HepG2 (cell line): ENCODE measurements around the gene SLC41A3. TPM values are rescaled to one million over a fixed set of nuclear protein-coding genes. Genes with fewer than 3 reads are reported as not detected.

Source experiments
- ATAC-seq: fragments of 200-7000 bp; cut with Tn5 transposase; 3 replicates; pipeline ENCODE4 v1.9.1; 2020; ENCODE audit warnings: mild to moderate bottlenecking, moderate library complexity
- BruUV-seq: library from RNA; stranded (reverse); fragments of 400-500 nt; replicated peaks from 2 replicates; lab custom pipeline; 2021; lab: Mats Ljungman, UMichigan
- CTCF ChIA-PET: fragments of 300-600 bp; formaldehyde crosslinking; extraction: SDS; loops from one replicate; lab custom pipeline; 2021; ENCODE audit warnings: low total read pairs, inconsistent platforms, low intra/inter-chr PET ratio; lab: Yijun Ruan, JAX
- POLR2A ChIA-PET: fragments of 350-600 bp; sonication (Branson Sonifier 250); formaldehyde crosslinking; loops from one replicate; lab custom pipeline; 2020; ENCODE audit warnings: antibody characterized with exemption, inconsistent platforms; lab: Yijun Ruan, JAX
- DNase-seq: peaks from one replicate; pipeline ENCODE4 v3.0.0-alpha.2; 2015; ENCODE audit warnings: low spot score
- FAIRE-seq: peaks from 3 replicates; lab custom pipeline; 2011; peaks lifted over from hg19 to GRCh38; lab: Jason Lieb, UNC
- H2AFZ ChIP-seq: one replicate; pipeline ENCODE4 v1.6.1; 2011; ENCODE audit warnings: low read length, inconsistent platforms
- H3K27ac ChIP-seq: fragments of 300-600 bp; 3 replicates; pipeline ENCODE4 v1.8.0; 2011; ENCODE audit warnings: mixed run types, mild to moderate bottlenecking, mixed read lengths, low read length, inconsistent platforms; ENCODE audit not compliant: insufficient read depth; ENCODE audit errors: extremely low read length
- H3K27me3 ChIP-seq, 2 experiments: fragments of 200-600 bp in 1 of 2; 2 replicates in 1 of 2; 3 replicates in 1 of 2; pipeline versions ENCODE4 v1.6.0 to v1.8.0; 2011; ENCODE audit warnings: low read length in 2 of 2, mild to moderate bottlenecking in 2 of 2, moderate library complexity in 2 of 2, inconsistent platforms in 1 of 2; ENCODE audit not compliant: insufficient read depth in 2 of 2, control insufficient read depth in 1 of 2
- H3K36me3 ChIP-seq, 2 experiments: fragments of 200-600 bp in 1 of 2; replicated peaks in 1 of 2; 2 replicates in 1 of 2; 3 replicates in 1 of 2; pipeline versions ENCODE4 v1.5.1 to v1.8.0; 2011; ENCODE audit warnings: low read length in 2 of 2, inconsistent platforms in 1 of 2; ENCODE audit not compliant: insufficient read depth in 2 of 2, control insufficient read depth in 1 of 2
- H3K4me1 ChIP-seq: 2 replicates; pipeline ENCODE4 v1.5.1; 2012; ENCODE audit warnings: low read length, inconsistent platforms; ENCODE audit not compliant: insufficient read depth
- H3K4me2 ChIP-seq: 2 replicates; pipeline ENCODE4 v1.6.0; 2011; ENCODE audit warnings: low read depth, low read length, inconsistent platforms
- H3K4me3 ChIP-seq, 3 experiments: fragments of 200-600 bp in 1 of 3; sonication (generic), shearing (Covaris generic) in 1 of 3; replicated peaks in 1 of 3; 2 replicates each; pipeline ENCODE4 v1.5.1; 2011 to 2016; ENCODE audit warnings: low read length in 3 of 3, inconsistent platforms in 2 of 3, low read depth in 2 of 3, mild to moderate bottlenecking in 2 of 3, control low read depth in 1 of 3, mixed read lengths in 1 of 3; ENCODE audit not compliant: insufficient read depth in 1 of 3
- H3K79me2 ChIP-seq: one replicate; pipeline ENCODE4 v1.6.1; 2011; ENCODE audit warnings: low read length, inconsistent platforms; ENCODE audit not compliant: insufficient read depth
- H3K9ac ChIP-seq: 2 replicates; pipeline ENCODE4 v1.6.0; 2011; ENCODE audit warnings: mild to moderate bottlenecking, low read depth, low read length, inconsistent platforms; ENCODE audit not compliant: insufficient read depth
- H3K9me3 ChIP-seq: 2 replicates; pipeline ENCODE4 v1.5.1; 2012; ENCODE audit warnings: mild to moderate bottlenecking, low read length
- H4K20me1 ChIP-seq: 2 replicates; pipeline ENCODE4 v1.6.0; 2011; ENCODE audit warnings: inconsistent platforms, mild to moderate bottlenecking, low read length, moderate library complexity; ENCODE audit not compliant: insufficient read depth
- ADNP ChIP-seq: sonication (generic); formaldehyde crosslinking; IDR thresholded peaks from 2 replicates; pipeline ENCODE4 v1.4.0; 2020; ENCODE audit warnings: missing genetic modification reagents
- GATA4 ChIP-seq: sonication (generic); IDR thresholded peaks from 2 replicates; pipeline ENCODE4 v1.6.1; 2016; ENCODE audit warnings: antibody characterized with exemption, low read depth, borderline replicate concordance
- KDM5B ChIP-seq: sonication (generic); formaldehyde crosslinking; IDR thresholded peaks from 2 replicates; pipeline ENCODE4 v1.4.0; 2020; ENCODE audit warnings: missing genetic modification reagents, mild to moderate bottlenecking, borderline replicate concordance
- MEF2D ChIP-seq: sonication (generic); formaldehyde crosslinking; IDR thresholded peaks from 2 replicates; pipeline ENCODE4 v1.5.1; 2020; ENCODE audit warnings: mild to moderate bottlenecking, missing genetic modification reagents
- ZKSCAN1 ChIP-seq: fragments of 150-350 bp; IDR thresholded peaks from 2 replicates; pipeline ENCODE4 v1.6.1; 2014; ENCODE audit warnings: low read length
- ZNF292 ChIP-seq: sonication (generic); formaldehyde crosslinking; IDR thresholded peaks from 2 replicates; pipeline ENCODE4 v1.8.1; 2022; ENCODE audit warnings: mild to moderate bottlenecking, low read depth, missing genetic modification reagents, borderline replicate concordance
- ZNF333 ChIP-seq: sonication (generic); formaldehyde crosslinking; IDR thresholded peaks from 2 replicates; pipeline ENCODE4 v1.4.0; 2020; ENCODE audit warnings: mild to moderate bottlenecking, missing genetic modification reagents, borderline replicate concordance
- ZNF547 ChIP-seq: sonication (generic); formaldehyde crosslinking; IDR thresholded peaks from 2 replicates; pipeline ENCODE4 v1.5.1; 2020; ENCODE audit warnings: mild to moderate bottlenecking, missing genetic modification reagents
- ZNF850 ChIP-seq: sonication (generic); formaldehyde crosslinking; conservative IDR thresholded peaks from 2 replicates; pipeline ENCODE4 v1.9.0; 2021; ENCODE audit warnings: mild to moderate bottlenecking, missing genetic modification reagents
- WGBS: methylation state at CpG from one replicate; pipeline ENCODE4 v1.1.6; 2017; ENCODE audit warnings: low lambda C conversion rate; 5-methylcytosine and 5-hydroxymethylcytosine counted together
- in situ Hi-C: cut with HindIII; loops from 2 replicates; pipeline ENCODE4 v1.10.0; 2017; ENCODE audit warnings: low pct_unique_long_range_greater_than_20kb; ENCODE audit not compliant: extremely low pct_ligation_motif_present
- intact Hi-C: fragments of 100-400 bp; cut with micrococcal nuclease; formaldehyde crosslinking; loops from one replicate; pipeline ENCODE4 v1.10.0; 2022; ENCODE audit not compliant: unreplicated experiment
- polyA plus RNA-seq, 8 experiments: library from polyadenylated mRNA; depleted of rRNA in 3 of 8; stranded (reverse) in 7 of 8; unstranded in 1 of 8; fragments of >200 nt; fragmentation: Illumina TruSeq in 4 of 8; extraction: Trizol in 4 of 8; gene quantifications; 2 replicates each; pipeline versions ENCODE4 v1.2.1 to v1.2.3, GENCODE V29; 2011 to 2016; ENCODE audit warnings: low read depth in 4 of 8, missing spikeins in 1 of 8, mixed read lengths in 1 of 8; ENCODE audit not compliant: insufficient read depth in 1 of 8
- total RNA-seq, 5 experiments: library from RNA; depleted of rRNA; stranded (reverse); fragments of >200 nt; fragmentation: Illumina TruSeq; extraction: Trizol; gene quantifications; 2 replicates each; pipeline ENCODE4 v1.2.3, GENCODE V29; 2016; ENCODE audit warnings: low read depth in 1 of 5
- TF ChIP-seq, protein P1 (sequence below): sonication (generic); formaldehyde crosslinking; IDR thresholded peaks from 2 replicates; pipeline ENCODE4 v1.5.0; 2020; ENCODE audit warnings: mild to moderate bottlenecking, missing genetic modification reagents, borderline replicate concordance
- TF ChIP-seq, protein P2 (sequence below): sonication (generic); formaldehyde crosslinking; IDR thresholded peaks from 2 replicates; pipeline ENCODE4 v1.4.0; 2020; ENCODE audit warnings: missing genetic modification reagents

SLC41A3 gene
- total and polyA plus RNA-seq, 2 of the 13 experiments (the other 11 are each of a cell fraction or from before 2014, with no cell fraction given): 26.0 to 71.1 TPM

DNA sequence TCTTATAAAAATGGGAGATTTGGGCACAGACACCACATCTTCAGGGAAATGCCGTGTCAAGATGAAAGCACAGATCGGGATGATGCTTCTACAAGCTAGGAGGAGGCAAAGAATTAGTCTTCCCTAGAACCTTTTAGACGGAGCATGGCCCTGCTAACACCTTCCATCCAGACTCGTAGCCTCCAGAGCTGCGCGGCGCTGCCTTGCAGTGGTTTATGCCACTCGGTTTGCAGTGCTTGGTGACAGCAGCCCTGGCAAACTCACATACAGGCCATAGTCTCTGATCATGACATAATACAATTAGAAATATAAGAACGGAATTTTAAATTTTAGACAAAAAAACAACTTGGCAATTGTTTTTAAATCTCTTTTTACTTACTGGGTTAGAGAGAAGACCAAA, 37.1 kb upstream of the SLC41A3 start (continued):
- TF ChIP-seq, protein P1, sequence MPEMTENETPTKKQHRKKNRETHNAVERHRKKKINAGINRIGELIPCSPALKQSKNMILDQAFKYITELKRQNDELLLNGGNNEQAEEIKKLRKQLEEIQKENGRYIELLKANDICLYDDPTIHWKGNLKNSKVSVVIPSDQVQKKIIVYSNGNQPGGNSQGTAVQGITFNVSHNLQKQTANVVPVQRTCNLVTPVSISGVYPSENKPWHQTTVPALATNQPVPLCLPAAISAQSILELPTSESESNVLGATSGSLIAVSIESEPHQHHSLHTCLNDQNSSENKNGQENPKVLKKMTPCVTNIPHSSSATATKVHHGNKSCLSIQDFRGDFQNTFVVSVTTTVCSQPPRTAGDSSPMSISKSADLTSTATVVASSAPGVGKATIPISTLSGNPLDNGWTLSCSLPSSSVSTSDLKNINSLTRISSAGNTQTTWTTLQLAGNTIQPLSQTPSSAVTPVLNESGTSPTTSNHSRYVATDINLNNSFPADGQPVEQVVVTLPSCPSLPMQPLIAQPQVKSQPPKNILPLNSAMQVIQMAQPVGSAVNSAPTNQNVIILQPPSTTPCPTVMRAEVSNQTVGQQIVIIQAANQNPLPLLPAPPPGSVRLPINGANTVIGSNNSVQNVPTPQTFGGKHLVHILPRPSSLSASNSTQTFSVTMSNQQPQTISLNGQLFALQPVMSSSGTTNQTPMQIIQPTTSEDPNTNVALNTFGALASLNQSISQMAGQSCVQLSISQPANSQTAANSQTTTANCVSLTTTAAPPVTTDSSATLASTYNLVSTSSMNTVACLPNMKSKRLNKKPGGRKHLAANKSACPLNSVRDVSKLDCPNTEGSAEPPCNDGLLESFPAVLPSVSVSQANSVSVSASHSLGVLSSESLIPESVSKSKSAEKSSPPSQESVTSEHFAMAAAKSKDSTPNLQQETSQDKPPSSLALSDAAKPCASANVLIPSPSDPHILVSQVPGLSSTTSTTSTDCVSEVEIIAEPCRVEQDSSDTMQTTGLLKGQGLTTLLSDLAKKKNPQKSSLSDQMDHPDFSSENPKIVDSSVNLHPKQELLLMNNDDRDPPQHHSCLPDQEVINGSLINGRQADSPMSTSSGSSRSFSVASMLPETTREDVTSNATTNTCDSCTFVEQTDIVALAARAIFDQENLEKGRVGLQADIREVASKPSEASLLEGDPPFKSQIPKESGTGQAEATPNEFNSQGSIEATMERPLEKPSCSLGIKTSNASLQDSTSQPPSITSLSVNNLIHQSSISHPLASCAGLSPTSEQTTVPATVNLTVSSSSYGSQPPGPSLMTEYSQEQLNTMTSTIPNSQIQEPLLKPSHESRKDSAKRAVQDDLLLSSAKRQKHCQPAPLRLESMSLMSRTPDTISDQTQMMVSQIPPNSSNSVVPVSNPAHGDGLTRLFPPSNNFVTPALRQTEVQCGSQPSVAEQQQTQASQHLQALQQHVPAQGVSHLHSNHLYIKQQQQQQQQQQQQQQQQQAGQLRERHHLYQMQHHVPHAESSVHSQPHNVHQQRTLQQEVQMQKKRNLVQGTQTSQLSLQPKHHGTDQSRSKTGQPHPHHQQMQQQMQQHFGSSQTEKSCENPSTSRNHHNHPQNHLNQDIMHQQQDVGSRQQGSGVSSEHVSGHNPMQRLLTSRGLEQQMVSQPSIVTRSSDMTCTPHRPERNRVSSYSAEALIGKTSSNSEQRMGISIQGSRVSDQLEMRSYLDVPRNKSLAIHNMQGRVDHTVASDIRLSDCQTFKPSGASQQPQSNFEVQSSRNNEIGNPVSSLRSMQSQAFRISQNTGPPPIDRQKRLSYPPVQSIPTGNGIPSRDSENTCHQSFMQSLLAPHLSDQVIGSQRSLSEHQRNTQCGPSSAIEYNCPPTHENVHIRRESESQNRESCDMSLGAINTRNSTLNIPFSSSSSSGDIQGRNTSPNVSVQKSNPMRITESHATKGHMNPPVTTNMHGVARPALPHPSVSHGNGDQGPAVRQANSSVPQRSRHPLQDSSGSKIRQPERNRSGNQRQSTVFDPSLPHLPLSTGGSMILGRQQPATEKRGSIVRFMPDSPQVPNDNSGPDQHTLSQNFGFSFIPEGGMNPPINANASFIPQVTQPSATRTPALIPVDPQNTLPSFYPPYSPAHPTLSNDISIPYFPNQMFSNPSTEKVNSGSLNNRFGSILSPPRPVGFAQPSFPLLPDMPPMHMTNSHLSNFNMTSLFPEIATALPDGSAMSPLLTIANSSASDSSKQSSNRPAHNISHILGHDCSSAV (CRISPR knock-in tag): no peak

DNA sequence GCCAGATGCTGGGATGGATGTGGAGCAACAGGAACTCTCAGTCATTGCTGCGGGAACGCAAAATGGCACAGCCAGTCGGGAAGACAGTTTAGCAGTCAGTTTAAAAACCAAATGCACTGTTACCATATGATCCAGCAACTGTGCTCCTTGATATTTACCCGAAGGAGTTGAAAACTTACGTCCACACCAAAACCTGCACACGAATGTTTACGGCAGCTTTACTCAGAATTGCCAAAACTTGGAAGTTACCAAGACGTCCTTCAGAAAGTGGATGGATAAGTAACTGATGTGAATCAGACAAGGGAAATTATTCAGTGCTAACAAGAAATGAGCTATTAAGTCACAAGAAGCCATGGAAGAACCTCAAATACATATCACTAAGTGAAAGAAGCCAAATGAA, 36.1 kb upstream of the SLC41A3 start:
- 98% methylated on average over 8 of the region's 8 CpGs for WGBS
- ATAC-seq: no peak
- in situ Hi-C loops (no loop called here), intact Hi-C loops (loop anchor here (10.0 kb wide), 1 partner anchor 145 kb away; no protein-coding TSS in a partner anchor)
- Histone ChIP-seq H3K36me3 (0 out of 5 replicates have a peak, but pooled peaks cover 2 to 13% of the 10 kb centered on the region in 2 experiments), H3K27me3 (no peaks in the 10 kb centered on the region), H3K4me3 (no peak overlapping the region), H3K9ac (no peak overlapping the region), H2AFZ (no peak overlapping the region), H3K4me1 (no peaks in the 10 kb centered on the region), H3K9me3 (no peaks in the 10 kb centered on the region), H3K4me2 (no peak overlapping the region), H4K20me1 (no peaks in the 10 kb centered on the region), H3K27ac (no peak overlapping the region), H3K79me2 (no peaks in the 10 kb centered on the region)
- POLR2A ChIA-PET: no interaction called here
- no peak for DNase-seq
- BruUV-seq: no TSS peak
- CTCF ChIA-PET: no interaction called here
- FAIRE-seq: no peak
- TF ChIP-seq ZNF547 (CRISPR knock-in tag): no peak
- no peak for TF ChIP-seq ADNP (CRISPR knock-in tag)
- no peak for TF ChIP-seq MEF2D (CRISPR knock-in tag)
- TF ChIP-seq ZNF292: no peak
- TF ChIP-seq GATA4: no peak
- TF ChIP-seq ZKSCAN1: no peak
- TF ChIP-seq, protein P2, sequence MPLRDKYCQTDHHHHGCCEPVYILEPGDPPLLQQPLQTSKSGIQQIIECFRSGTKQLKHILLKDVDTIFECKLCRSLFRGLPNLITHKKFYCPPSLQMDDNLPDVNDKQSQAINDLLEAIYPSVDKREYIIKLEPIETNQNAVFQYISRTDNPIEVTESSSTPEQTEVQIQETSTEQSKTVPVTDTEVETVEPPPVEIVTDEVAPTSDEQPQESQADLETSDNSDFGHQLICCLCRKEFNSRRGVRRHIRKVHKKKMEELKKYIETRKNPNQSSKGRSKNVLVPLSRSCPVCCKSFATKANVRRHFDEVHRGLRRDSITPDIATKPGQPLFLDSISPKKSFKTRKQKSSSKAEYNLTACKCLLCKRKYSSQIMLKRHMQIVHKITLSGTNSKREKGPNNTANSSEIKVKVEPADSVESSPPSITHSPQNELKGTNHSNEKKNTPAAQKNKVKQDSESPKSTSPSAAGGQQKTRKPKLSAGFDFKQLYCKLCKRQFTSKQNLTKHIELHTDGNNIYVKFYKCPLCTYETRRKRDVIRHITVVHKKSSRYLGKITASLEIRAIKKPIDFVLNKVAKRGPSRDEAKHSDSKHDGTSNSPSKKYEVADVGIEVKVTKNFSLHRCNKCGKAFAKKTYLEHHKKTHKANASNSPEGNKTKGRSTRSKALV: no peak
- no peak for TF ChIP-seq ZNF333 (CRISPR knock-in tag)
- TF ChIP-seq ZNF850 (CRISPR knock-in tag): no peak
- no peak for TF ChIP-seq KDM5B (CRISPR knock-in tag)
